Adipose tissue (tissue), 3 donors: ENCODE measurements around the gene PIK3C2G. TPM values are rescaled to one million over a fixed set of nuclear protein-coding genes. Genes with fewer than 3 reads are reported as not detected.

Experiments
- H3K27ac ChIP-seq: one replicate; pipeline ENCODE4 v1.5.1; 2013; ENCODE audit warnings: low read depth, low read length
- WGBS, 3 donors: extraction: QIAGEN DNeasy Blood & Tissue Kit; methylation state at CpG; one replicate each; pipeline ENCODE4 v1.1.7; 2013; 5-methylcytosine and 5-hydroxymethylcytosine counted together
- polyA plus RNA-seq, 3 donors: library from polyadenylated mRNA; stranded (reverse); fragments of 200-250 nt; gene quantifications; one replicate each; pipeline ENCODE4 v1.2.3, GENCODE V29; 2013
- donor health status: healthy with polysubstance abuse.
- donor health status: Bipolar disorder and iron deficiency.
- donor health status: healthy.

Gene PIK3C2G
- polyA plus RNA-seq, 3 donors, result 0.22 to 1.2 (median 0.31) TPM

GRCh38 chr12:18382236-18382885, 121.0 kb downstream of the PIK3C2G start:
- 59 to 75% (median 70%) methylated on average over 4 of the region's 4 CpGs for WGBS, 3 donors
- H3K27ac ChIP-seq, result no peak overlapping the region

GRCh38 chr12:18383203-18383602, 121.9 kb downstream of the PIK3C2G start:
- 25 to 53% (median 52%) methylated on average over 4 of the region's 4 CpGs for WGBS, 3 donors
- H3K27ac ChIP-seq, result no peak overlapping the region

- 85 to 91% (median 85%) methylated on average over 6 of the region's 6 CpGs for WGBS, 3 donors
- no peak overlapping the region for H3K27ac ChIP-seq
These were observed 126.4 kb downstream of the PIK3C2G start for GRCh38 chr12:18387706-18388105.

- H3K27ac ChIP-seq, result no peak overlapping the region
- WGBS, 3 donors, result 50 to 83% (median 77%) methylated on average over 4 of the region's 4 CpGs
These were observed 128.5 kb downstream of the PIK3C2G start for GRCh38 chr12:18389820-18390219.

GRCh38 chr12:18391151-18391550, 129.8 kb downstream of the PIK3C2G start:
- WGBS, 3 donors, result 28 to 40% (median 33%) methylated on average over 2 of the region's 2 CpGs
- no peak overlapping the region for H3K27ac ChIP-seq

GRCh38 chr12:18394742-18395141, 133.4 kb downstream of the PIK3C2G start:
- WGBS, 3 donors, result 89 to 97% (median 96%) methylated on average over 1 of the region's 1 CpG
- no peak overlapping the region for H3K27ac ChIP-seq

GRCh38 chr12:18400186-18400585, 138.9 kb downstream of the PIK3C2G start:
- no peak overlapping the region for H3K27ac ChIP-seq
- 65 to 96% (median 82%) methylated on average over 1 of the region's 1 CpG for WGBS, 3 donors

GRCh38 chr12:18402872-18403611, 141.7 kb downstream of the PIK3C2G start:
- H3K27ac ChIP-seq, result no peak overlapping the region
- 66 to 75% (median 71%) methylated on average over 3 of the region's 3 CpGs for WGBS, 3 donors

- H3K27ac ChIP-seq, result no peak overlapping the region
- 76 to 84% (median 77%) methylated on average over 1 of the region's 1 CpG for WGBS, 3 donors
These were observed 150.1 kb downstream of the PIK3C2G start for GRCh38 chr12:18411453-18411852.

GRCh38 chr12:18414671-18415070, 153.4 kb downstream of the PIK3C2G start:
- no peak overlapping the region for H3K27ac ChIP-seq
- WGBS, 3 donors, result 86 to 93% (median 89%) methylated on average over 2 of the region's 2 CpGs

GRCh38 chr12:18415227-18415626, 153.9 kb downstream of the PIK3C2G start:
- H3K27ac ChIP-seq, result no peak overlapping the region
- WGBS, 3 donors, result 75 to 79% (median 77%) methylated on average over 4 of the region's 4 CpGs

- WGBS, 3 donors, result 87 to 89% (median 88%) methylated on average over 2 of the region's 2 CpGs
These were observed 155.1 kb downstream of the PIK3C2G start for GRCh38 chr12:18416412-18416811.

GRCh38 chr12:18419311-18419710, 158.0 kb downstream of the PIK3C2G start:
- 50 to 87% (median 78%) methylated on average over 4 of the region's 4 CpGs for WGBS, 3 donors
- H3K27ac ChIP-seq, result no peak overlapping the region

More at GRCh38 chr12:18416412-18416811, 155.1 kb downstream of the PIK3C2G start:
- no peak overlapping the region for H3K27ac ChIP-seq

GRCh38 chr12:18421867-18422266, 160.5 kb downstream of the PIK3C2G start:
- WGBS, 3 donors, result 48 to 76% (median 64%) methylated on average over 3 of the region's 3 CpGs
- no peak overlapping the region for H3K27ac ChIP-seq

GRCh38 chr12:18422871-18423270, 161.6 kb downstream of the PIK3C2G start:
- no peak overlapping the region for H3K27ac ChIP-seq

GRCh38 chr12:18424857-18425256, 163.5 kb downstream of the PIK3C2G start:
- H3K27ac ChIP-seq, result no peak overlapping the region
- WGBS, 3 donors, result 72 to 87% (median 81%) methylated on average over 2 of the region's 2 CpGs

- no peak overlapping the region for H3K27ac ChIP-seq
- WGBS, 3 donors, result 73 to 79% (median 76%) methylated on average over 3 of the region's 3 CpGs
These were observed 166.2 kb downstream of the PIK3C2G start for GRCh38 chr12:18427520-18427919.

GRCh38 chr12:18428416-18428815, 167.1 kb downstream of the PIK3C2G start:
- WGBS, 3 donors, result 79 to 92% (median 91%) methylated on average over 2 of the region's 2 CpGs
- H3K27ac ChIP-seq, result no peak overlapping the region

GRCh38 chr12:18429366-18429765, 168.0 kb downstream of the PIK3C2G start:
- WGBS, 3 donors, result 61 to 88% (median 83%) methylated on average over 1 of the region's 1 CpG
- H3K27ac ChIP-seq, result no peak overlapping the region
